OCI-LY1 (cell line): ENCODE data around the gene SCLT1.

Source experiments
- CTCF ChIP-seq: fragments of 200-600 bp; sonication (generic), shearing (Covaris generic); IDR thresholded peaks from 2 replicates; pipeline ENCODE4 v1.5.1; 2017; ENCODE audit warnings: mild to moderate bottlenecking, antibody characterized with exemption, low read length, moderate library complexity, mixed read lengths
- EZH2 ChIP-seq: fragments of 200-600 bp; sonication (generic), shearing (Covaris generic); IDR thresholded peaks from 2 replicates; pipeline ENCODE4 v1.8.0; 2017; ENCODE audit warnings: borderline replicate concordance, mixed run types, mild to moderate bottlenecking, antibody characterized with exemption, low read length, moderate library complexity, mixed read lengths

DNA sequence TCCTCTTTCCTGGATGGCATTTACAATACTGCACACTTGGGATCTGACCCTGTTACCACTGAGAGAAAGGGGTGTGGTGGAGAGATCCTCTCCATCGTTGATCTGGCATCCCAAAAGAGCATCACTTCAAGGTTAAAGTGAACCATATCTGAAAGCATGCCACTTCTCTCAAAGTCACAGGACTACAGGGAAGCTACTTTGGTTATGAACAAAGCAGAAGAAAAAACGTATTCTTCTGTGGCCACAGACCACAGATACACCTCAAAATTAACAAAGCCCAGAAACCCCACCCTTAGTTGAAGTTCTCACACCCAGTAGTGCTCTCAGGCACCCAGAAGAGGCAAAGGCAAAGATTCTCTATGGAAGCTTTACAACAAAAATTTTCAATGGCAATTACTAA, 175.6 kb downstream of the SCLT1 start:
- TF ChIP-seq CTCF: no peak
- TF ChIP-seq EZH2: no peak
